GM19240 (cell line): ENCODE data around the gene KLHL26.

Experiments used
- DNase-seq: peaks from one replicate; pipeline ENCODE4 v3.0.0; 2011; ENCODE audit warnings: low spot score; ENCODE audit not compliant: insufficient read length

Gene KLHL26

DNA sequence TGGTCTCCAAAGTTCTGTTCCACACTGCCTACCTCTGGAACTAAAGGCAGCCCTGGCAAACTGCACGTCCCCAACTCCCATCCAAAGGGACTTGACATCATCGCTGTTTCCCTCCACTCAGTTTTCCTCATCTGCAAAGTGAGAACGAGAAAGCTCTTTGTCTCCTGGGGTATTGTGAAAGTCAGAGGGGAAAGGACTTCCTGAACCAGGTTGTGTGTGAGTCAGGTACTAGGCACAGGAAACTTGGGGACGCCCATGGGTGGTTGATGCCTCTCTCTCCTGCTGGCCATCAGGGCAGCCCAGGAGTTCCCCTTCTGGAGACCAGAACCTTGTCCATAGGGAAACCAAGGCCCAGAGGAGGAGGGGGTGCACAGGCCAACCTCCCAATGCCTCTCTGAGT lies 35.0 kb upstream of the KLHL26 start:
- DNase-seq = no peak

DNA sequence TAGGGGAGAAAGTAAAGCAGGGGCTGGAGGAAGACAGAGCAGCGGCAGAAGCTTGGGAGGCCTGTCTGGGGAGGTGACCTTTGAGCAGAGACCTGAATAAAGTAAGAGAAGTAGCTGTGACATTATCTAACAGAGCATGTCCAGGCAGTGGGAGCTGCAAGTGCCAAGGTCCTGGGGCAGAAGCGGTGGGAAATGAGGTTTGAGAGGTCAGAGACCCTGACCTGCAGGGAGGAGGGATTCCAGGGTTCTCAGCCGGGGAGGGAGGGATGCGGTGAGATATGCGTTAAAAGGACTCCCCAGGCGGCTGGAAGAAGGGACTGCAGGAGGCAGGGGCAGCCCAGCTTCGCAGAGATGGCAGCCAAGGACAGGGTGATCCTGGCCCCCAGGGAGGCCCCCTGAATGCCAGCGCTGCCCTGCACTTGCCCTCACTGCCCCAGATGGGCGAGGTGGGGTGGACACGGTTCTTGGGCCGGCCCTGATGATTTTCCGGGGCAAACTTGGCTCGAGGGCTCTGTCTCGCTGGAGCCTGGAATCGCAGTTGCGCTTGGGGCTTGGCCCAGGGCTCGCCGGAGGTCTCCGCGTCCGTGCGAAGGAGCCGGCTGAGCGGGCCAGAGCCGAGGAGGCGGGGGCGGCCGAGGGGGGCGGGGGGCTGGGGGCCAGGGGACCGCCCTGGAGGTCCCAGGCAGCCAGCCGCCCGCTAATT lies 33.4 kb upstream of the KLHL26 start:
- DNase-seq = no peak

DNA sequence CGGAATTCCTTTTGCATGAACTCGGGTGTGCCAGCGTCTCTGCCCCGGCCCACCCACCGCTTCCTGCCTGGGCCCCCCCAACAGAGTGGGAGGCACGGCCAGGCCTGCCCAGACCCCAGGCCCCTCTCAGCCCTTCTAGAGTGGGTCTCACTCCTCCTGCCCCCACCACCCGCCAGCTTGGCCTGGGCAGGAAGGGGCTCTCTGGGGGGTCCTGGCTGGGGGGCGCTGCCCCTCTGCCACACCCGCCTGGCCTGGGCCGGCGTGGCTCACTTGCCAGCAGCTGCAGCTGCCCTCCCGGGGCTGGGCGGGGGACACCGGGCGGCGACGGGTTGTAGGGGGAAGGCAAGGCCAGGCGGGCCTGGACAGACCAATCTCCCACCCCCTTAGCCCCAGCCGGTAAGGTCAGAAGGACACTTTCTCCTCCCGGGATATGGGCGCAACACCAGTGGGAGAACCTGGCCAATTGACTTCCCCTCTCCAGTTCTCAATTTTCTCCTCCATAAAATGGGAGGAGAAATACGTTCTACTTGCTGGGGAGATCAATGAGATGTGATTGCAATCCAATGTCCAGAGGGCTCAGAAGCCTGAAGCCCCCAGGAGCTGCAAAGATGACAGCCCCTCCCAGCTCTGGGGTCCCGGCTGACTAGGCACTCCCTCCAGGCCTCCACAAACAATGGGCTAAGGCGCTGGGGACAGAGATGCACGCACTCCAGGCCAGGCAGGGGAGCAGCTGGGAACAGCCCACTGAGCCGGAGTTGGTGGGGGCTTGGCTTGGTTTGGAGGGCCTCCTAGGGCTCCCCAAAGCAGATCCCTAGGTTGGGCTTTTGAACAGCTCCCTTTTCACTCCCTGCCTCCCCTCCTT lies 32.6 kb upstream of the KLHL26 start:
- DNase-seq = no peak

DNA sequence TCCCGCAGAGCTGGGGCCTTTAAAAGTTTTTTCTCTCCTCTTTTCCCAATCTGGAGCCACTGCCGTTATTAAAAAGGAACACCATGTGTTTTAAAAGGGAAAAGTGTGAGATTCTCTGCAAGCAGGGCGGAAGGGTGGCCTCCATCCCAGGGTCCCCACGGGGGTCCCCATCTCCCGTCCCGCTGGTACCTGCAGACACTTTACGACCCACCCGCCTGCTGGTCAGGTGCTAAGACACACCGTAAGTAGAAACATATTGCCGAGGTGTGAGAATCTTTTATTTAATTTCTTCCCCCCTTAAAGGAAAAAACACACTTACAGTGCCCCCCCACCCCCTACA lies 32.0 kb upstream of the KLHL26 start:
- no peak for DNase-seq

DNA sequence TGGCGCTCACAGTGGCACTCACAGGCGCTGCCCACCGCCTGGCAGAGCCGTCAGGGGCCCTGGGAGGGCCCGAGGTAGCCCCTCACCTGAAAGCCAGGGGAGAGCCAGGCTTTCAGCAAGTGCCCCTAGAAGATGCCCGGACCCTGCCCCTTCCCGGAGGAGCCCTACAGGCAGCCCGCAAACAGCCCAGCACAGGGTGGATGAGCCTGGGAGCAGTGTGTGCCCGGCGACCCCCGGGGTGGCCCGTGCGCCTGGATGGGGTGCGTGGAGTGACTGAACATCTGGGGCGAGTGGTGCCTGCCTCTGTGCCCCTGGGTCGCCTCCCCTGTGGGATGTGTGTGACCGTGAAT lies 31.7 kb upstream of the KLHL26 start:
- no peak for DNase-seq

DNA sequence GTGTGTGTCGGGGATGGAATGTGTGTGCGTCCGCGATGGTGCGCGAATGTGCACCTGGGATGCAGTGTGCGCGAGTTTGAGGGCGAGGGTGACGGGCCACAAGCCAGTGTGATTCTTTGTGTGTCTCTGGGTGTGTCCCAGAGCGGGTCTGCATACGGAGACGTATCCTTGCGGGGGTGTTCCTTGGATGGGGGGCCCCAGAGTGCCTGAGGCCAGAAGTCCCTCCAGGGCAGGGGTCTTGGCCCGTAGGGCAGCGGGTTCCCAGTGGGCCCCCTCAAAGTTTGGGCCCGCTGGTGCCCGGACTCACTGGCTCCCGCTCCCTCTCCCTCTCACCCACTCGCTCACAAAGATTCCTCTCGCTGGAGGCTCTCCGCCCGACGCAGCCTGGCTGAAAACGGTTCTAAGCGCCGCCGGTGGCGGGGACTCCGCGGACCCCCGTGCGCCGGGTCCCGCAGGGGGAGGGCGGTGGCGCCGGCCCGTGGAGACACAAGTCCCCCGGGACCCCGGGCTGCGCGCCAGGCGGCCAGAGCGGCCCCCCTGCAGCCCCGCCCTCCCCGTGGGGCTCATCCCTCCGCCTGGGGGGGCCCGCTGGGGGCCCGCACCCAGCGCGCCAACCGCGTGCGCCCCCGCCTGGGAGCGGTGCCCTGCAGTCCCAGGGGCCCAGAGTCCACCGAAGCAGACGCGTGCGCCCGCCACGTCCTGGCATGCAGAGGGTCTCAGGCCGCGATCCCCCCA lies 31.1 kb upstream of the KLHL26 start:
- no peak for DNase-seq

DNA sequence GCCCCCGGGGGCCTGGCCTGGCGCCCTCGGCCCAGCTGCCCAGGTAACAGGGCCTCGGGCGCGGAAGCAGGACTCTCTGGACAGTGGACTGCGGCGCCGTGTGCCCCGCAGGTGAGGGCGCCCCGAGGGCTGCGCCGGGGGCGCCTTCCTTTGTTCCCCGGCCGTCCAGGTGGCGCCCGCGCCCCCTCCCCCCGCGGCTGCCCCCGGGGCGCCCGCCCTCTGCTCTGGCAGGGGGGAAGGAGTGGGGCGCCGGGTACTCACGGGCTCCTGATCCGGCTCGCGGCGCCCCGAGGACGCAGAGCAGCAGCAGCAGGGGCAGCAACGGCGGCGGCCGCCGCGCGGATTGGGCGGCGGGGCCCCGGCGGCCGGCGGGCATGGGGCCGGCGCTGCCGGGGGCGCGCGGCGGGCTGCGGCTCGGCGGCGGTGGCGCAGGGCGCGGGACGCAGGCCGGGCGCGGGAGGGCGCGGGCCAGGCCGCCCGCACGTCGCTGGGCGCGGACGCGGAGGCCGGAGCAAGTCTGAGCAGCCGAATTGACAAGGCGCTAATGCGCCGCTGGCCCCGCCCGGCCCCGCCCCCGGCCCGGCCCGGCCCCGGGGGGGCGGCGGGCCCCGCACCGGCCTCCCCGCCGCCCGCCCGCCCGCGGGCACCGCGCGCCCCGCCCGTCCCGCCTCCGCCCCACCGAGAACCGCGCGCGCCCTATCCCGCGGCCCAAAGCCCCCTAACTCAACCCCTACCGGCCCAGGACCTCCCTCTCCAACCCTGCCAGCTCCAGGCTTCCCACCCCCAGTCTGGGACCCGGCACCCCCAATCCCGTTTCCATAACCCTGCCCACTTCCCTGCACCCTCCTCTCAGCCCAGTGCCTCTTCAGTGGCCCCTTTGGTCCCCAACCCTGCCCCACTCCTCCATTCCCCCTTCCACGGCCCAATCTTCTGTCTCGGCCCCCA lies 30.3 kb upstream of the KLHL26 start, which contains the start of gene CRLF1:
Gene CRLF1 (minus strand): TSS at position 519 of the 945 bp plus-strand sequence. CDS start 143 bp downstream, at position 376.
- DNase-seq = no peak

DNA sequence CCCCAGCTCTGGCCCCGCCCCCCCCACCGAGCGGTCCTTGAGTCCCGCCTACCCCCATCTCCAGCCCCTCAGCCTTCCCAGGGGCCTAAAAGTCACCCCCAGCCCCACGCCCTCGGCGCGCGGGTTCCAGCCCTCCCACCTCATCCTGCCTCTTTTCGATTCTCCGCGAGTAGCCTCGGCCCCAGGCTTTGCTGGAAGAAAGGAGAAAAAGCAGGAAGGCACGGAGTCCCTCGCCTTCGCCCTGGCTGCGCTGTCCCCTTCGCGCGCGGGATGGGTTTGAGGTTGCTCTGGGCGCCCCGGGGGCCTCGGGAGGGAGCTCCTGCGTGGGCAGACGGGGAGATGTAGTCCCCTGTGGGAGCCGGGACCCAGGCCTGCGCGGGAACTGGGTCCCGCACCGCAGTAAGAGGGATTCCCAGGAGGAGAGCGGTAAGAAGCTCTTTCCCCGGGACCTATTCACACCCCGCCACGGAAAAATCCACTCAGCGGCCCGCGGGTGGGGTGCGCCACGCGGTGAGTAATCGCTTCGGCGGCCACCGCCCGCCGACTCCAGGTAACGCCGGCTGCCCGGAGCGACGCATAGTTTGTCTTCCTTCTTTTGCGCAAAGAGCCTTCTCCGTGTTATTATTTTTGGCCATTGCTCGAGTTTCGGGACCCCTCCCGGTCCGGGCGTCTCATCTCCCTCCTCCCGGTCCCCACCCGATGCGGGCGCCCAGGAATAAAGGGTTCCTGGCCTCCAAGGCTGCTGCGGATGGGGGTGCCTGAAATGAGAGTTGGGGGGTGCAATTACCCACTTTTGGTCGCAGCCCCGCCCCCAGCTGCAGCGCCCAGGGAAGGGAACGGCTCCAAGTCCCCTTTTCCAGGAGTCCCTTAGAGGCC lies 29.4 kb upstream of the KLHL26 start:
- DNase-seq = no peak

DNA sequence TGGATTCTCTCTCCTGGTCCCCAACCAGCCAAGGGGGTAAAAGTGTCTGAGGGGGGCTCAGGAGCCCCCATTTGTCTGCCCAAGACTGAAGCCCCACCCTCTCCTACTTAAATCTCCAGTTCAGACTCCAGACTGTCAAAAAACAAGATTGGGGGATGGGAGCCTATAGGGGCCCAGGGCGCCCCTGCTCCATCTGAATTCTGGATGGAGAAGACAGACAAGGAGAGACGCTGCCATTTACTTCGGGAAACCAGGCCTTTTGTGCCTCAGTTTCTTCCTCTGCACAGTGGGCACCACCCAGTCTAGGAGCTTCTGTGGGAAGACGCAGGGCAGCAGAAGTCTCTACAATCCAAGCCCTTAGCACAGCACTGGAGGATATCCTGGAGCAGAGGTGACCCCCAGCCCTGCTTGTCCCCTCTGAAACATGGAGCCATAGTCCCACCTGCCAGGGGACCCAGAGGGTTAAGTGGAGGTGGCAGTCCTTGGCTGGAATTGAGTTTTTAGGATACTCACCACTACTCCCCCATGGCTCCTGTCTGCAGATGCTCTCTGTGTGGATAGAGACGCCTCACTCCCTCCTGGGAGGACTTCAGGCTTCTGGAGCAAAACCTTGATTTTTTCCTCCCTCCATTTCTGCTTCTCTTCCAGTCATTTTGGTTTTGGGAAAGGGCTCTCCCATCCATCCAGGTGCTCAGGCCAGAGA lies 28.6 kb upstream of the KLHL26 start:
- DNase-seq = no peak

DNA sequence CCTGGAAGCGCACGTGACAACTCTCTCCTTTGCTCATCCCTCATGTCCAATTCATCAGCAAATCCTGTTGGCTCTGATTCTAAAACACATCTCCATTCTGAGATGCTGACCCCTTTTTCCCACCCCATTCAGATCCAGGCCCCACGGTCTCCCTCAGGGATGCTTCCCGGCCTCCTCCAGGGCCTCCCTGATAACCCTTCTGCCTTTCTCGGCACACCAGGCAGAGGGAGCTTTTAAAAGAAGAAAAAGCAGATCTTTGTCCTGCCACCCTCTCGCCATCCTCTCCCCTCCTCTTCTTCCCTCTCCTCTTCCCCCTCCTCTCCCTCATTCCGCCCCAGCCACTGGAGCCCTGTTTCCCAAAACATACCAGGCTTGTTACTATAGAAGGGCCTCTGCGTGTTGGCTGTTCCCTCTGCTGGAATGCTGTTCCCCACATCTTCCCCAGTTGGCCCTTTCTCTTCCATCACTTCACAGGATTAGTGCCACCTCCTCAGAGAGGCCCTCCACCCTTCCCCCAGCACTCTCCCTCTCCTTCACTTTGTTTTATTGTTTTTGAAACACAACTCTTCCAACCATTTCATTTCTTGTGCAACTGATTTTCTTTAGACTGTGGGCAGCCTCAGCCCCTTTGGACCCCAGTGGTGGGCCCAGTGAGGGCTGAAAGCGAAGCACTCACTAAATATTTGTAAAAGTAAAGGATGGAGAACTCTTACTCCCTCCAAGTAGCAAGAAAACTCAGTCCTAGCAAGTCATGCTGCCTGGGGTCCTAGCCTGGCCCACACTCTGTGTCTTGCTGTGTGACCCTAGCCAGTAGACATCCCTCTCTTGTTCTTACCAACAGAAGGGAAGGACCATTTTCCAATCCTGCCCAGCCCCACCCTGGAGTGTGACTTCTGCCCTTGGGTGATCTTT lies 27.8 kb upstream of the KLHL26 start:
- no peak for DNase-seq

DNA sequence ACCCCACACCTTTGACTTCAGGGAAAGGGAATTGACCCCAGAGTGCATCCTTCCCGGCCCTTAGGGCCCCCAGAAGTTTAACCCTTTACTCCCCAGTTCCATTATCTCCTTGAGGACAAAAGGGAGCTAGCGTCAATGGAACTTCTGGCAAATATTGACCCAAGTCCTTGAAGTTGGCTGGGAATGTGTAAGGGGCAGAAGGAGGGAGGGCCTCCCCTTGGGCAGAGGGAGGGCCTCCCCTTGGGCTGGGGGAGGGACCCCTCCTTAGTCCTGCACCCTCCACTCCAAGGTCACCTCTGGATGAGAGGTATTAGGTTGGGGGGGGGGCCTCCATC lies 27.1 kb upstream of the KLHL26 start:
- DNase-seq = no peak

DNA sequence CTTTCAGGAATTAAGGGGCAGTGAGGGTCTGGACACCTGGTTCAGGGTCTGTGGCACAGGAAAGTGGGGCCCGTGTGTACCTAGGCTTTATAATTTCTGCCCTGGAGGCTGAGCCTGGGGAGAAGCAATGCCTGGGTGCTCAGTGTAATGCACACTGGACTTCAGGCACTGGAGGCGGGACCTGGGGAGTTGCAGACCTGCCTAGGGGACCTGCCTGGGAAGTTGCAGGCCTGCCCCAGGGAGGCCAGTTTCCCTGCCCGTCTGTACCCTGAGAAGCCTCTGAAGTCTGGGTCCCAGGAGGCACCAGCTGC lies 26.6 kb upstream of the KLHL26 start:
- DNase-seq = no peak

DNA sequence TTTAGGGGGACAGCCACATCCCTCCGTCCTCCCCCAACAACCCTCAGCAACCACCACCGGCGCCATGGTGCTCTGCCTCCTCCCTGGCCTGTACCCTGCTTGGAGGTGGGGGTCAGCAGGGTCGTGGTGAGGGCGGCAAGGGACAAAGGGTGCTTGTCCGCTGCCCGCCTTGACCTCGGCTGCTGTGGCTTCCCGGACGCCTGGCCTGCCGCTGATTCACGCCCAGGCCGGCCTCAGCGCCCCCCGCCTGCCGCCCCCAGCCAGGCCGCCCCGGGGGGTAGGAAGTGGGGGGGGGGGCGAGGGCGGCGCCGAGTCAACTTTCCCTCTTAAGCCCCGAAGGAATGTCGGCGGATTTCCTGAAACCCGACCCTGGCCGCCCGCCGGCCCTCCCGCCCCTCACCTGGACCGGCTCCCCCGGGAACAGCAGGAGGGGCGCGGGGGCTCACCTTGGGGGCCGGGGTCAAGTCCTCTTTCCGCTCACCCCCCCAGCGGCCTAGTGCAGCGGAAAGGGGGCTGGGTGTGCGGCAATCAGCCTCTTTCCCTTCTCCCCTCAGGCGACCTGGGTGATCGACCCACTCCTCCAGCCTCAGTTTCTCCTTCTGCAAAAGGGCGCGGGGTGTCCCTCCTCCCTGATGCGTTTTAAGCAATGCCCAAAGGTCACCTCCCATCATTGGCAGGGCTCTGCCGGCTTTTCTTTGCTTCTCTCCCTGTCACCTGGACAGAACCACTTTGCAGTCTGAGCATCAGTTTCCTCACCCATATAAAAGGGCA lies 26.1 kb upstream of the KLHL26 start:
- no peak for DNase-seq

DNA sequence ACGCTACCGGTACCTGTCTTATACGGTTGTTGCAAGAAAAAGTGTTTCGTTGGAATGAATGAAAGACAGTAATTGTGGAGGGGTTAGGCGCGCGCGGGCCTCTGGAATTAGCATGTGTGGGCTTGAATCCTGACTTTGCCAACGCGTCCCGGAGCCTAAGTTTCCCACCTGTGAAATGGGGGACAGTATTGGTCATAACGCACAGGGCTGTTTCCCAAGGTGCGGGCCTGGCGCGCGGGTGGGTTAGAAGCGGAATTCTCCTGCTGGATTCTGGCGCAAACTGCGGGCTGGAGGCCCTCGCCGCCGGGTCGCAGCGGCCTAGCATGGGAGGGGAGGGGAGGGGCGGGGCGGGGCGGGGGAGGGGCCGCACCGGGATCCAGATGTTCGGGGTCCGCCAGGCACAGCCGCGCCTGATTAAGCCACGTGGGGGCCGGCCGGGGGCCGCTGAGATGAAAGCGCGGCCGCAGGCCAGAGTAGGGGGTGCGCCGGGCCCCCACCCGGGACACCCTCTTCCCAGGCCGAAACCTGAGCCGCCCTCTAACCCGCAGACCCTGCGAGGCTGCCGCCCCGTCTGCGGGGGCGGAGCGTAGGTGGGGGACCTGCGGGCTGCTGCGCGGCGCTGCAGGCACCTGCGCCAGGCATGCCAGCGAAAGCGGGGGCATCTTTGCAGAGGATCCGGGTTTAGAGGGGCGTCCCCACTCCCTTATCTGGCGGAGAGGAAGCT lies 25.3 kb upstream of the KLHL26 start:
- DNase-seq = no peak

DNA sequence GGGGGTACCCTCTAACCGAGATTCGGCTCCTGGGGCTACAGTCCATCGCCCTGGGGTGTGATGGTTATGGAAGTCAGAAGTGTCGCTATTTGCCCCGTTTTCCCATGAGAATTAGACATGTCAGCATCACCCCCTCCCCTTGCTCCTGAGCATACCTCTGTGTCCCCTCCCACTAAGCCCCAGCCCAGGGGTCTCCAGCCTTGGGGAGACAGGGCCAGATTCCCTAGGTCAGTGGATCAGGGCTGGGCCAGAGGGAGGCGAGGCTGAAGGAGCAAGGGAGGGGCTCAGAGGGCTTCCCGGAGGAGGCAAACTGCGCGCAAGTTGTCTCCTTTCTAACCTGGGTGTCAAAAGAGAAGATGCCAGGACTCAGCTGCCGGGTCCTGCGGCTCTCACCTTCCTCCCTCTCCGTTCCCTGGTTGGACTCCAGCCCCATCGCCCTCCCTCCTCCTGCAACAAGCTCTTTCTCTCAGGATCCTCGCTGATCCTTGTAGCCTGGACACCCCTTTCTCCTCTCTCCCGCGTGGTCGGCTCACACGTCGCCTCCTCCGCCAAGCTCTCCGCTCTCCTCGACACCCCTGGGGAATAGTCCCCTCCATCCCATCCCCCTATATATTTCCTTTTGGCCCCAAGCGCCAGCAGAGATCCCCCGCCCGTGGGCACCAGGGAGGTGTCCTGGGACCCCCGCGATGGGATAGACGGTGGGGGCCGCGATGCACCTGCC lies 24.6 kb upstream of the KLHL26 start:
- no peak for DNase-seq

DNA sequence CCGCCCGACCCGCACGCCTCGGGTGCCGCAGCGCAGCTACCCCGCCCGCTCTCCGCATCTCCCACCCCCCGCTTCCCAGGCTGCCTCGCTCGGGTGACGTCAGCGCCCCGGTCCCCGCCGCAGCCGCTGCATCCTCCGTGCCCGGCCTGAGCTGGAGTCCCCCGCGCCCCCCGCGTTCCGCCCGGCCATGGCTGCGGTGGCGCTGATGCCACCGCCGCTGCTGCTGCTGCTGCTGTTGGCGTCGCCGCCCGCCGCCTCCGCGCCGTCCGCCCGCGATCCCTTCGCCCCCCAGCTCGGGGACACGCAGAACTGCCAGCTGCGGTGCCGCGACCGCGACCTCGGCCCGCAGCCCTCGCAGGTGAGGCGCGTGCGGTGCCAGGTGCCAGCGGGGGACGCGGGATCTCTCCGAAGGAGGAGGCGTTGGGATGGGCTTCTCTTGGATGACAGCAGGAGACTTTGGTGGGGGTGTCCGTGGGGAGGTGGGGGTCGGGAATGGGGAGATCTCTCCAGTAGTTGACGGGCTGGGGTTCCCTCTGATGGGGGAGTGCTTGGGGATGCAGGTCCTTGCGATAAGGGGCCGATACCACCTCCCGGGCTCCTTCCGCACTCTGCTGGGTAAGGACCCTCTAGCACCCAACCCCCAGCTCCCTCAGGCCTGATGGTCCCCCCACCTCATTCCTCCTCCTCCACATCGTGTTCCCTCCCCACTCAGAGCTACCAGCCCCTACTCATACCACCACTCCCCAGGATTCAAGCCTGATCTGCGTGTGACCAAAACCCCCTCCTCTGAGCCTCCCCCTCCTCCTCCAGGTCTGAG lies 23.8 kb upstream of the KLHL26 start, which contains the start of gene TMEM59L:
Gene TMEM59L (plus strand): TSS at position 99 of the 817 bp plus-strand sequence. CDS start 89 bp downstream, at position 188.
- DNase-seq = no peak
